Neural cell (in vitro differentiated cells): Measurements from ENCODE around the gene HOXA2. TPM values are rescaled to one million over a fixed set of nuclear protein-coding genes. Genes with fewer than 3 reads are reported as not detected.

Experiments used
- H2AFZ ChIP-seq: fragments of 200-600, 300-800 bp; sonication (generic), shearing (Covaris generic); 2 replicates; pipeline ENCODE4 v1.6.0; 2014; ENCODE audit warnings: low read depth, mild to moderate bottlenecking, antibody characterized with exemption, low read length, moderate library complexity
- H3F3A ChIP-seq: fragments of 200-600 bp; shearing (Covaris generic); 2 replicates; pipeline ENCODE4 v1.6.1; 2016; ENCODE audit warnings: mild to moderate bottlenecking, moderate library complexity, mixed read lengths, antibody characterized with exemption, low read length; ENCODE audit not compliant: insufficient read depth, poor library complexity, severe bottlenecking
- H3K27ac ChIP-seq: fragments of 200-600, 300-800 bp; sonication (generic), shearing (Covaris generic); 2 replicates; pipeline ENCODE4 v1.5.1; 2014; ENCODE audit warnings: mild to moderate bottlenecking, low read length, moderate library complexity
- H3K27me3 ChIP-seq: fragments of 300-800, 200-600 bp; sonication (generic), shearing (Covaris generic); 2 replicates; pipeline ENCODE4 v1.6.0; 2014; ENCODE audit warnings: mild to moderate bottlenecking, low read depth, low read length, moderate library complexity; ENCODE audit not compliant: insufficient read depth
- H3K36me3 ChIP-seq: fragments of 300-800, 200-600 bp; sonication (generic), shearing (Covaris generic); 2 replicates; pipeline ENCODE4 v1.5.1; 2014; ENCODE audit warnings: mild to moderate bottlenecking, antibody characterized with exemption, low read length, moderate library complexity; ENCODE audit not compliant: insufficient read depth
- H3K4me2 ChIP-seq: fragments of 300-800, 200-600 bp; sonication (generic), shearing (Covaris generic); 2 replicates; pipeline ENCODE4 v1.6.0; 2014; ENCODE audit warnings: mild to moderate bottlenecking, low read length
- H3K4me3 ChIP-seq: fragments of 300-800, 200-600 bp; sonication (generic), shearing (Covaris generic); 2 replicates; pipeline ENCODE4 v1.5.1; 2014; ENCODE audit warnings: mild to moderate bottlenecking, low read length, moderate library complexity
- H3K79me2 ChIP-seq: fragments of 200-600 bp; shearing (Covaris generic); replicated peaks from 2 replicates; pipeline ENCODE4 v1.6.0; 2014; ENCODE audit warnings: mild to moderate bottlenecking, low read length, moderate library complexity; ENCODE audit not compliant: insufficient read depth
- H3K9ac ChIP-seq: fragments of 300-800, 200-600 bp; sonication (generic), shearing (Covaris generic); 2 replicates; pipeline ENCODE4 v1.6.1; 2016; ENCODE audit warnings: mild to moderate bottlenecking, low read length, mixed read lengths
- H3K9me2 ChIP-seq: fragments of 200-600 bp; shearing (Covaris generic); 2 replicates; pipeline ENCODE4 v1.6.1; 2016; ENCODE audit warnings: mild to moderate bottlenecking, low read length, mixed read lengths; ENCODE audit not compliant: insufficient read depth
- H3K9me3 ChIP-seq: fragments of 200-600, 300-800 bp; sonication (generic), shearing (Covaris generic); 2 replicates; pipeline ENCODE4 v1.6.1; 2016; ENCODE audit warnings: mild to moderate bottlenecking, mixed run types, low read length, moderate library complexity, mixed read lengths
- H4K20me1 ChIP-seq: fragments of 200-600 bp; shearing (Covaris generic); 2 replicates; pipeline ENCODE4 v1.6.1; 2016; ENCODE audit warnings: mild to moderate bottlenecking, mixed run types; ENCODE audit not compliant: insufficient read depth
- EP300 ChIP-seq: fragments of 450-650 bp; conservative IDR thresholded peaks from 2 replicates; pipeline ENCODE4 v1.6.1; 2014; ENCODE audit warnings: antibody characterized with exemption, mild to moderate bottlenecking, moderate library complexity; ENCODE audit not compliant: poor library complexity, severe bottlenecking
- EZH2 ChIP-seq: fragments of 200-600, 300-800 bp; shearing (Covaris generic), sonication (generic); IDR thresholded peaks from 2 replicates; pipeline ENCODE4 v1.6.1; 2014; ENCODE audit warnings: antibody characterized with exemption, low read length, borderline replicate concordance, mild to moderate bottlenecking; ENCODE audit not compliant: insufficient read depth, poor library complexity, severe bottlenecking
- MXI1 ChIP-seq: fragments of 450-650 bp; conservative IDR thresholded peaks from 2 replicates; pipeline ENCODE4 v1.6.1; 2014; ENCODE audit warnings: antibody characterized with exemption, mild to moderate bottlenecking; ENCODE audit not compliant: poor library complexity, severe bottlenecking
- POLR2AphosphoS5 ChIP-seq: IDR thresholded peaks from 2 replicates; pipeline ENCODE4 v1.6.1; 2012
- RAD21 ChIP-seq: fragments of 450-650 bp; conservative IDR thresholded peaks from 2 replicates; pipeline ENCODE4 v1.6.1; 2014; ENCODE audit warnings: antibody characterized with exemption, mild to moderate bottlenecking, moderate library complexity
- SMC3 ChIP-seq: fragments of 450-650 bp; conservative IDR thresholded peaks from 2 replicates; pipeline ENCODE4 v1.6.1; 2014; ENCODE audit warnings: antibody characterized with exemption, mild to moderate bottlenecking, moderate library complexity; ENCODE audit not compliant: poor library complexity
- TAF1 ChIP-seq: IDR thresholded peaks from 2 replicates; pipeline ENCODE4 v1.6.1; 2012; ENCODE audit warnings: low read depth
- polyA plus RNA-seq: library from polyadenylated mRNA; depleted of rRNA; stranded (reverse); fragments of >200 nt; gene quantifications from 2 replicates; pipeline ENCODE4 v1.2.3, GENCODE V29; 2014
- TF ChIP-seq, protein P1 (sequence below): fragments of 450-650 bp; IDR thresholded peaks from 2 replicates; pipeline ENCODE4 v1.5.1; 2014; ENCODE audit warnings: antibody characterized with exemption, mild to moderate bottlenecking, moderate library complexity; ENCODE audit not compliant: poor library complexity, severe bottlenecking
- TF ChIP-seq, protein P2 (sequence below): IDR thresholded peaks from 2 replicates; pipeline ENCODE4 v1.6.1; 2012; ENCODE audit warnings: borderline replicate concordance

HOXA2 gene
- polyA plus RNA-seq, 1 donor from 2014 or later: not detected

DNA sequence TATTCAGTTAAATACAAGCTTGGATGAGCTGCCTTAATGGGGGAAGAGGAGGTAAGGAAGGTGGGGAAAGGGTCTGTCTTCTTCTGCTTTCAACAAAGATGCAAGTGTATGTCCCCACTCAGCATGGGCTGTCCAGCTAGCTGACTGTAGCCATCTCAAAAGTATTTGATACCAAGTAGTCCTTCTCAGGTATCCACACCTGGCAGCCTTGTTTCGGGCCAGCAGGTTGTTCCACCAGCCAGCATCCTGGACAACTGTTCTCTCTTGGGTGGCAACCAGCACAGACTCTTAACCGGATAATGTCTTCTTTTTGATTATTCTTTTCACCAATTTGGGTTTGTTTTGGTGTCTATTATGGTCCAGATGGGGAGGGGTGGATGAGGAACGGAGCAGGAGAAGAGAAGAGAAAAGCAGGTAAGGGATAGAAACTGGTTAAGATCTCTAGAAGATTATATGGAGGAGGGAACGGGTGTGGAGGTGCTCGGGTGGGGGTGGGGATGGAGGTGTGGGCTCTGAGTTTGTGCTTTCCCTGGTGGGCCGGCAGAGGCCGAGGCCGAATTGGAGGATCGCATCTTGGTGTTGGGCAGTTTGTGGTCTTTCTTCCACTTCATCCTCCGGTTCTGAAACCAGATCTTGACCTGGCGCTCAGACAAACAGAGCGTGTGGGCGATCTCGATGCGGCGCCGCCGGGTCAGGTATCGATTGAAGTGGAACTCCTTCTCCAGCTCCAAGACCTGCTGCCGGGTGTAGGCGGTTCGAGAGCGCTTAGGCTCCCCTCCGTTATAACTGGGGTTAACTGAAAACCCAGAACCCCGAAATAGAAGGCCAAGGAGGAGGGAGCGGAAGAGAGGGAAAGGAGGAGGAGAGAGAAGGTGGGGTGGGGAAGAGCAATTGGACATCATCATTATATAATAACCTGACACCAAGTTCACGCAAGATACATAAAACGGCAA is 26.6 kb upstream of the HOXA2 start:
- no peaks in the 10 kb centered on the region for H4K20me1 ChIP-seq

DNA sequence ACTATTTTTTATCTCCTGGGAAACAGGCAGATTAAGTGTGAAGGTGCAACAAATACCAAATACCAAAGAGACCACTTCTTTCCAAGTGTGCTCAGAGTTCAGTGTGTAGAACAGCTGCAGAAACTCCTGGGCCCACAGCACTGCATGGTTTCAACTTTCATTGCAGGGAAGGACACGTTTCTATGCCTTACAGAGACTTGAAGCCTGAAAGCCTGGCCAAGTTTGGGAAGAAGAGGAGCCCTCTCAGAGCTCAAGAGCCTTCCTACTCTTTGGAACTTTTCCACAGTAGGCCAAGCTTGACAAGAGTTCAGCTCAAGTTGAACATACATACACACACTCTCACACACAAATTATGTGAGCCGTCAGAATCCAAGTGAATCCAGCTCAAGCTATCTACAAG is 25.6 kb upstream of the HOXA2 start:
- no peak for TF ChIP-seq SMC3
- Histone ChIP-seq H3K27me3 (peaks cover 98% of the 10 kb centered on the region), H3K4me2 (no peak overlapping the region), H2AFZ (no peak overlapping the region), H3K79me2 (no peaks in the 10 kb centered on the region), H4K20me1 (no peaks in the 10 kb centered on the region), H3K9me3 (peaks cover 20% of the 10 kb centered on the region), H3K4me3 (no peak overlapping the region), H3F3A (no peaks in the 10 kb centered on the region), H3K27ac (no peak overlapping the region), H3K9ac (no peak overlapping the region), H3K9me2 (no peaks in the 10 kb centered on the region), H3K36me3 (no peaks in the 10 kb centered on the region)

More for the DNA sequence above, 26.6 kb upstream of the HOXA2 start:
- Histone ChIP-seq H3K9ac (no peak overlapping the region), H2AFZ (no peak overlapping the region), H3K9me2 (no peaks in the 10 kb centered on the region), H3K4me2 (no peak overlapping the region), H3K9me3 (peaks cover 20% of the 10 kb centered on the region), H3K36me3 (no peaks in the 10 kb centered on the region), H3K27me3 (peaks cover 98% of the 10 kb centered on the region), H3K4me3 (no peak overlapping the region), H3K79me2 (no peaks in the 10 kb centered on the region), H3F3A (no peaks in the 10 kb centered on the region), H3K27ac (no peak overlapping the region)
- TF ChIP-seq RAD21: no peak
- no peak for TF ChIP-seq EZH2
- TF ChIP-seq TAF1: no peak
- TF ChIP-seq, protein P1, sequence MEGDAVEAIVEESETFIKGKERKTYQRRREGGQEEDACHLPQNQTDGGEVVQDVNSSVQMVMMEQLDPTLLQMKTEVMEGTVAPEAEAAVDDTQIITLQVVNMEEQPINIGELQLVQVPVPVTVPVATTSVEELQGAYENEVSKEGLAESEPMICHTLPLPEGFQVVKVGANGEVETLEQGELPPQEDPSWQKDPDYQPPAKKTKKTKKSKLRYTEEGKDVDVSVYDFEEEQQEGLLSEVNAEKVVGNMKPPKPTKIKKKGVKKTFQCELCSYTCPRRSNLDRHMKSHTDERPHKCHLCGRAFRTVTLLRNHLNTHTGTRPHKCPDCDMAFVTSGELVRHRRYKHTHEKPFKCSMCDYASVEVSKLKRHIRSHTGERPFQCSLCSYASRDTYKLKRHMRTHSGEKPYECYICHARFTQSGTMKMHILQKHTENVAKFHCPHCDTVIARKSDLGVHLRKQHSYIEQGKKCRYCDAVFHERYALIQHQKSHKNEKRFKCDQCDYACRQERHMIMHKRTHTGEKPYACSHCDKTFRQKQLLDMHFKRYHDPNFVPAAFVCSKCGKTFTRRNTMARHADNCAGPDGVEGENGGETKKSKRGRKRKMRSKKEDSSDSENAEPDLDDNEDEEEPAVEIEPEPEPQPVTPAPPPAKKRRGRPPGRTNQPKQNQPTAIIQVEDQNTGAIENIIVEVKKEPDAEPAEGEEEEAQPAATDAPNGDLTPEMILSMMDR: no peak
- no peak for TF ChIP-seq MXI1
- TF ChIP-seq SMC3: no peak
- TF ChIP-seq, protein P2, sequence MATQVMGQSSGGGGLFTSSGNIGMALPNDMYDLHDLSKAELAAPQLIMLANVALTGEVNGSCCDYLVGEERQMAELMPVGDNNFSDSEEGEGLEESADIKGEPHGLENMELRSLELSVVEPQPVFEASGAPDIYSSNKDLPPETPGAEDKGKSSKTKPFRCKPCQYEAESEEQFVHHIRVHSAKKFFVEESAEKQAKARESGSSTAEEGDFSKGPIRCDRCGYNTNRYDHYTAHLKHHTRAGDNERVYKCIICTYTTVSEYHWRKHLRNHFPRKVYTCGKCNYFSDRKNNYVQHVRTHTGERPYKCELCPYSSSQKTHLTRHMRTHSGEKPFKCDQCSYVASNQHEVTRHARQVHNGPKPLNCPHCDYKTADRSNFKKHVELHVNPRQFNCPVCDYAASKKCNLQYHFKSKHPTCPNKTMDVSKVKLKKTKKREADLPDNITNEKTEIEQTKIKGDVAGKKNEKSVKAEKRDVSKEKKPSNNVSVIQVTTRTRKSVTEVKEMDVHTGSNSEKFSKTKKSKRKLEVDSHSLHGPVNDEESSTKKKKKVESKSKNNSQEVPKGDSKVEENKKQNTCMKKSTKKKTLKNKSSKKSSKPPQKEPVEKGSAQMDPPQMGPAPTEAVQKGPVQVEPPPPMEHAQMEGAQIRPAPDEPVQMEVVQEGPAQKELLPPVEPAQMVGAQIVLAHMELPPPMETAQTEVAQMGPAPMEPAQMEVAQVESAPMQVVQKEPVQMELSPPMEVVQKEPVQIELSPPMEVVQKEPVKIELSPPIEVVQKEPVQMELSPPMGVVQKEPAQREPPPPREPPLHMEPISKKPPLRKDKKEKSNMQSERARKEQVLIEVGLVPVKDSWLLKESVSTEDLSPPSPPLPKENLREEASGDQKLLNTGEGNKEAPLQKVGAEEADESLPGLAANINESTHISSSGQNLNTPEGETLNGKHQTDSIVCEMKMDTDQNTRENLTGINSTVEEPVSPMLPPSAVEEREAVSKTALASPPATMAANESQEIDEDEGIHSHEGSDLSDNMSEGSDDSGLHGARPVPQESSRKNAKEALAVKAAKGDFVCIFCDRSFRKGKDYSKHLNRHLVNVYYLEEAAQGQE: no peak
- no peak for TF ChIP-seq POLR2AphosphoS5
- TF ChIP-seq EP300: no peak
